CD4-positive, alpha-beta T cell treated with Interleukin-10 for 1 hour (primary cell): ENCODE results near the gene RASGRP3.

Experiments
- DNase-seq: peaks from one replicate; pipeline ENCODE4 v3.0.0-alpha.2; 2020

RASGRP3 gene

DNA sequence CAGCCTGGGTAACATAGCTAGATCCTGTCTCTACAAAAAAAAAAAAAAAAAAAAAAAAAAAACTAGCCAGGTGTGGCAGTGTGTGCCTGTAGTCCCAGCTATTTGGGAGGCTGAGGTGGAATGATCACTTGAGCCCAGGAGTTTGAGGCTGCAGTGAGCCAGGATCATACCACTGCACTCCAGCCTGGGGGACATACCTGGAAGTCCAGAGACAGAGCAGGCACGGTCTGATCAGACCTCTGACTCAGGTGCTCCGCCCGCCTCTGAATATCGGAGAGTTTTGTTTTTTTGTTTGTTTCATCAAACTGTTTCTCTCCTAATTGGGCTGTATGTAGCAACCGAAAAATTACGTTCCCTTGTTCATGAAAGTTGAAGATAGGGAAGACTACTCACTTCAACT, 49.2 kb downstream of the RASGRP3 start:
- DNase-seq = no peak

GRCh38 chr2:33526132-33526531, 49.7 kb downstream of the RASGRP3 start:
- DNase-seq = no peak

- DNase-seq = no peak
Observed at GRCh38 chr2:33526921-33527320, 50.5 kb downstream of the RASGRP3 start.

- DNase-seq = no peak
Observed at GRCh38 chr2:33528441-33528950, 52.0 kb downstream of the RASGRP3 start.

- DNase-seq = no peak
Observed at GRCh38 chr2:33529771-33530481, 53.5 kb downstream of the RASGRP3 start.

DNA sequence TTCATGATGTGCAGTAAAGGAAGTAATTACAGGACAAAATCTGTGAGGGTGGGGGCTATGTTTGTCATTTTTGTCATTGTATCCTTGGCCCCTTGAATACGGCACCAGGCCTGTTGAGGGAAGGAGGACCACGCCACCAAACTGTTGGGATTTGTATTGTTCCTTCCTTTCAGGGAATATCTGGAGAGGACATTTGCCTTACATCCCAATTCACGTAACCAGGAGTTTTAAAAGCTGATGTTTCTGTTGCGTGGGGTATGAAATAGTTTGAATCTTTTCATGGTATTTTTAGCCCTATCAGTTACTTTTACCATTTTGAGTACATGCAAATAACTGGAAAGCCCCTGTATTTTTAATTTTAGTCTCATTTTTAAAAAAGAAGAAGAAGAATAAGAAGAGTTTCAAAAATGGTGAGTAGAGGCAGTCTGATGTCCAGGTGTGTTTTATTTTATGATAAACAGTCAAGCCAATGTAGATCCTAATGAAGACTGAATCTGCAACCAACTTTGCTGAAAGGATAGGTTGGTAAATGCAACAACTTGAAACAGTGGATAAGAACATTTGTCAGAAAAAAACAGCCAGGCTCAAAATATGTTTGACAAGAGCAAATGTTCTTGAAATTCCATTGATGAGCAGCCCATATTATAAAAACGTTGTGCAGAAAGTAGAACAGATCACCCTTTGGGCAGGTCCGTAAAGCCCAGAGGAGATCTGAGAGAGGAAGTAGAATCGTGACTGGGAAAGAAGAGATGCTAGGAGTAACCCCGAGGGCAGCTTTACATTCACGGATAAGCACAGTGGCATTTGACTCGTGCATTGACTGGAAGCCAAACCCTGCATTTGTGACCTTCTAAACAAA, 54.5 kb downstream of the RASGRP3 start:
- DNase-seq = no peak

- no peak for DNase-seq
Observed at GRCh38 chr2:33531549-33532059, 55.2 kb downstream of the RASGRP3 start.

DNA sequence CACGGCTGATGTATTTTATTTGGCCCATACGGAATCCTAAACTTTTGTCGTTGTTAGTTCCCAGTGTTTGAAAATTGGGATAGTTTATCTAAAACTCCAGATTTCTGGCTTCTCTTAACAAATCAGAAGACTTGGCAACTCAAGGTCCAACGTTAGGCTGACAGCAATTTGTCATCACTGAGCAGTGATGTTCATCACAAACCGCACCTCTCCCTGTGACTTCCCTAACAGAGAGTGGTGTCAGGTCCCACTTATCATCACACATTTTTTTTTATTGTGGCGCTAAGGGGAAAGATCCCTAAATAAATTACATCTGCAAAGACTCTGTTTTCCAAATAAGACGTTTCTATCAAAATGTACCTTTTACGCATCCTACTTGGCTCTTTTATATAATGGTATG, 55.7 kb downstream of the RASGRP3 start:
- DNase-seq = no peak

DNA sequence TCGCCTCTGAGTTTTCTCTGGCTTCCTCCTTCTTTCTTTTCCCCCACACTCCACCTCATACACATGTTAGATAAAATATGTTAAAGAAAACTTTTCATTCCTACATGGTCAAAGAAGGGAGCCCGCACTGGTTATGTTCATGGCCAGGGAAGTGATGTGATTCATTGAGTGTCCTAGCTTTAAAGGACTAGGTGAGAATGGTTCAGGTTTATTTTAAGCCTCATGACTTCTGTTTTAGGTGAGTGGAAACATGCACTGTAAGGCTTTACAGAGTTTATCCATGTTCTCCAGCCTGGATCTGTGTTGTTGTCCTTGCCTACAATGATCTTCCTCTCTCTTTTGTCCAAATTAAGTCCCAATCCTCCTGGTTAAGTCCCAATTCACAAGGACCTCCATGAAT, 56.5 kb downstream of the RASGRP3 start:
- DNase-seq = no peak

GRCh38 chr2:33535421-33535820, 59.0 kb downstream of the RASGRP3 start:
- no peak for DNase-seq

DNA sequence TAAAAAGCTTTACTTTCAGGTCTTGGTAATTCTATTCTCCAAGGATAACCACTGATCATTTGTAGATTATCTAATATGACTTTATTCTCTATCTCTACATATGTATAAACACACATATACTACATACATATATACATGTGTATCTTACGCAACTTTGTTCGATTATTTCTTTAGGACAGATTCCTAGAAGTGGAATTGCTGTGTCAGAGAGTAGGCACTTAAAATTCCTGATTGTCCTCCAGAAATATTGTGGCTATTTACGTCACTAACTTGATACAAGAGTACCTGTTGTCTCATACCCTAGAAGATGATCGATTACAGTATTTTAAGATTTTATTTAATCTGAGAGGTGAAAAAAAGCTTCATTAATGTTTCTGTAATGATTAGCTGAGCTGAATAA, 64.8 kb downstream of the RASGRP3 start:
- no peak for DNase-seq

DNA sequence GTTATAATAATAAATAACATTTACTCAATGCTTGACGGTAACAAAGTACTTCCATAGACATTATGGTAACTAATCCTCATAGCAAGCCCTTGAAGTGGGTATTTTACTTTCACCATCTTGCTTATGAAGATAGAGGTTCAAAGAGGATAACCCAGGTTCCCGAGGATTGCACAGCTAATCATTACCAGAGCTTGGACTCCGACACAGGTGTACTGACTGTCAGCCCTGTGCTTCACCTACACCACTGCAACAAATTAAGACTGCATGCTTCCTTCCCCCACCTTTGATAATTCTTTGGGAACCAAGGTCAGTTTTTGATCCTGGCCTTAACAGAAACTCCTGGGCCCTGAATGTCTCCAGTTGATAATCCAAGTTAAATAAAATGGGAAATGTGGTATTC, 73.8 kb downstream of the RASGRP3 start:
- DNase-seq = no peak

GRCh38 chr2:33552758-33553461, 76.5 kb downstream of the RASGRP3 start:
- no peak for DNase-seq

DNA sequence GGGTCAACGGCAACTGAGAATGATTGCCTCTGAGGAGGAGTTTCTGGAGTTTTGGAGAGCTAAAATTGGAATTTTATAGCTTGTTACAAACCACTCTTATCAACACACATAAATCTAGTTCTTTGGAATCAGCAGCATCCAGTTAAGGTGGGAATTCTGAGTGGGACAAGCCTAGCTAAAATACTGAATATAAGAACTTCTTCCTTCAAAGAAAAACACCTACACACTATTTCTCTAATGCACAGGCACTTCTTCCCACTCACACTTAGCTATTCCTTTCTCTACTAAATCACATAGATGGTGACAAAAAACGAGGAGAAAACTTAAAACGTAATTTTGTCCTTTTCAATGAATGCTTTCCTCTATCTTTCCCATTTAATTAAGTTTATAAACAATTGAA, 79.2 kb downstream of the RASGRP3 start:
- DNase-seq = no peak

DNA sequence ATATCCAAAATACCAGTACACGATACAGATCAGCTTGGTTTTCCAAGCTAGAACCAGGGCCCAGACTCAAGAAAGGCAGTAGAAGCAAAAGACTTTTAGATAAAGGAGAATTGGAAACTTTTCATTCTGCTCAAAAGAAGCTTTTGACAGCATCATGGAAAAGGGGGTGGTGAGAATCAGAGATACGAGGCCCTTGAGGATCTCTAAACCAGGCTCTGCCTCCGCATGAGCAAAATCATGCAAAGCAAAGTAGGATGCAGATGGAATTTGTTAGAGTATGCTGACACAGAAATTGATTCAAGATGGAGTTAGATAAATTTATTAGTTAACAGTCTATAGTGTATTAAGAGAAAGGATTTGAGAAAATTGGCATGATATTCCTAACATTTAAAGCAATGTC, 82.9 kb downstream of the RASGRP3 start:
- DNase-seq = no peak

DNA sequence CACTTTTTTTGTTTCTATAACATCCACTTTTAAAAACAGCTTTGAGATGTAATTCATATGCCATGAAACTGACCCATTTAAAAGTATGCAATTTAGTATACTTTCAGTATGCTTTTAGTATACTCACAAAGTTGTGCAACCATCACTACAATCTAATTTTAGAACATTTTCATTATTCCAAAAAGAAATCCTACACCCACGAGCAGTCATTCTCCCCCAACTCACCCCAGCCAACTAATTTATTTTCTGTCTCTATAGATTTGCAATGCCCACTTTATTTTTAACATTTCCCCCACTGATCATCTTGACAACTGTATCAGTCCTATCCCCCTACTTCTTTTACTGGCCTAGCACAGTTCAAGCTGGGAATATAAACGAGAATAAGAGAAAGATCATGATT, 83.6 kb downstream of the RASGRP3 start:
- no peak for DNase-seq

DNA sequence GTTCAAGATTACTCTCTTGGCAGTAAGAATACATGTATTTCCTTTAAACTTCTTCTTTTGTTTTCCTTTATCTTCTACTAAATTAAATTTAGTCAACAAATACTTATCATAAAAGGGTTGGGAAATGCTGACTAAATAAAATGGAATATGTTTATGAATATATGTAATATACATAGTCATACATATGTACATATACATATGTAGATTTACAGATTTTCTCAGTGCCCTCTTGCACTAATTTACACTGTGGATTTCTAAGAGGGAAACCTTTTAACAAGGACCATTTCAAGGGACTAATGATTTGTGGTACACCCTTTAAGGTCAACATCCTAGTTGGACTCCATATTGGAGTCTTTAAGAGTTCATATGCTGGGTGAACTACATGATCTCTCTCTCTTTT, 85.4 kb downstream of the RASGRP3 start:
- no peak for DNase-seq

GRCh38 chr2:33570681-33571080, 94.2 kb downstream of the RASGRP3 start:
- no peak for DNase-seq

DNA sequence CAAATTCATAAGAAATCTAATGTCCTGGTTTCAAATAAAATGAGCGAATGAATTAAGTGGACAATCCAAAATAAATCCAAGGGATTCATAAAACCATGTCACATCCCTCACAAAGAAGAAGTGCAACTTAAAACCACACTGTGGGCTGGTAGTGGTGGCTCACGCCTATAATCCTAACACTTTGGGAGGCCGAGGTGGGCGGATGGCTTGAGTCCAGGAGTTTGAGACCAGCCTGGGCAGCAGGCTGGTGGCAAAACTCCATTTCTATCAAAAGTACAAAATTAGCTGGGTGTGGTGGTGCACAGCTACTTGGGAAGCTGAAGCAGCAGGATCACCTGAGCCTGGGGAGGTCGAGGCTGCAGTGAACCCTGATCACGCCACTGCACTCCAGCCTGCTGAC, 97.2 kb downstream of the RASGRP3 start:
- no peak for DNase-seq

GRCh38 chr2:33577084-33577483, 100.6 kb downstream of the RASGRP3 start:
- no peak for DNase-seq

DNA sequence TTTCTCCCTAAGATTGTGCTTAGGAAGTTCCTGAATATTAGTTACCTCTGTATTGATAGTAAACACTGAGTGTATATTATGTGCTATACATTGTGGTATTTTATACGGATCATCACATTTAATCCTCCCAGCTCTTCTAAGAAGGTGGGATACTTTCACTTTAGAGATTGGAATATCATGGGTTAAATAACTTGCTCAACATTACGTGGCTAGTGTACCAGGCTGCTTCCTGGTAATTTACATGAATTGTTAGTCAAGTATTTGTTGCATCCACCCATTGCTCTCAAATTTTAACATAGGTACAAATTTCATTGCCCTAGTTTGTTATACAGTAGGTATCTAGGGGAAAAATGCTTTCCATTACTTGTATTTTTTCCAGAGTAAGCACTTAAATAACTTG, 101.2 kb downstream of the RASGRP3 start:
- no peak for DNase-seq

DNA sequence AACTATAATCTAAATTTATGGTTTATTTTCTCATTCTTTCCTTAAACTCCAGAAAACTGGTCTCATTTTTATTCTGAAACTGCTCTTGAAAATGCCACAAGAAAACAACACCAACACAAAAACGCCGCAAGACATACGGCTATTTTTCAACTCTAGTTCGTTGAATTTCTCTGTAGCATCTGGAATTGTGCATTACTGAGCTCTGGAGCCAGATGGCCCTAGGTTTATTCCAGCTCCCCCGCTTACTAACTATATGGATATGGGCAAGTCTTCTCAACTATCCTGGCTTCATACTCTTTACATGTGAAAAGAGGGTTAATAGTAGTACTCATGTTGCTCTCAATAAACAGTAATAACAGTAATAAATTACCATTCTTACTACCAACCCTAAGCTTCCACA, 102.8 kb downstream of the RASGRP3 start:
- DNase-seq = no peak

GRCh38 chr2:33581872-33582271, 105.4 kb downstream of the RASGRP3 start:
- DNase-seq = no peak
